ENCODE data around the gene PPFIA1.
"Not testable (repeated sequence)": the region's sequence is repeated elsewhere in the genome, so short reads cannot be mapped to it uniquely, and the experiment has no call there.

Gene PPFIA1

GRCh38 chr11:70324376-70325115, 54.1 kb downstream of the PPFIA1 start:
- DNase-seq (ENCODE audit: low read depth in 2 of 2, low spot score in 1 of 2): no peak

- DNase-seq (ENCODE audit: low read depth in 2 of 2, low spot score in 1 of 2): no peak
Measured at GRCh38 chr11:70325824-70326223, 55.3 kb downstream of the PPFIA1 start.

GRCh38 chr11:70326365-70326811, 55.9 kb downstream of the PPFIA1 start:
- DNase-seq (ENCODE audit: low read depth in 2 of 2, low spot score in 1 of 2): no peak

DNA sequence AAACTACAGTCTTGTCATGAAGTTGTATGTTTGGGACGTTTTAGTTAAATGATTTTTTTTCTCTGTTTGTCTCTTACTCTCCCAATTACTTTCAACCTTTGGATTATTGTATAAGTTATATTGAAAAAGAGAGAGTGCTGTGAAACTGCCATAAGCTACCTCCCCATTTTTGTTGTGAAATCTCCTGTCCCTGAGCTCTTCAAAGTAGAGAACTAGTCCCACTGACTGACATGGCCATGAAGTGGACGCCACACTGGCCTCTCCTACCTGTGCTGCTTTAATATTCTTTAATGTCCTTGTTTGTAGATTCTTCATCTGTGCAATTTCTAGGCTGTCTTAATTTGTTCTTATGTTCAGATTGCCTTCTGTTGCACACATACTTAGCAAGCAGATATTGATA, 56.3 kb downstream of the PPFIA1 start:
- DNase-seq (ENCODE audit: low read depth in 2 of 2, low spot score in 1 of 2): no peak

DNA sequence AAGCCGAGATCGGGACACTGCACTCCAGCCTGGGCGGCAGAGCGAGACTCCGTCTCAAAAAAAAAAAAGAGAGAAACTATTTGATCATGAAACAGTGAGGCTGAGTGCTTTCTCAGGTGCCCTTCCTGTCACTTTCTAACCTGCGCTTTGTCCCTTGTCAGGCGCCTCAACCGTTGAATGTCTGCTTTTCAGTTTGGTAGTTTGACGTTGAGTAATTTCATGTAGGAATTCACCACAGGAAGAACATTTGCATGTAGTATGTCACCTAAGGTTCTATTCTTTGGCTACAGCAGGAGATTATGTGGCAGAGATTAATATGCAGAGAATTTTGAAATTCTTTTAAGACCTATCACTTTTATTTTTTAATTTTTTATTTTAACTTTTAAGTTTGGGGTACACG, 57.2 kb downstream of the PPFIA1 start:
- no peak for DNase-seq (ENCODE audit: low read depth in 2 of 2, low spot score in 1 of 2)

DNA sequence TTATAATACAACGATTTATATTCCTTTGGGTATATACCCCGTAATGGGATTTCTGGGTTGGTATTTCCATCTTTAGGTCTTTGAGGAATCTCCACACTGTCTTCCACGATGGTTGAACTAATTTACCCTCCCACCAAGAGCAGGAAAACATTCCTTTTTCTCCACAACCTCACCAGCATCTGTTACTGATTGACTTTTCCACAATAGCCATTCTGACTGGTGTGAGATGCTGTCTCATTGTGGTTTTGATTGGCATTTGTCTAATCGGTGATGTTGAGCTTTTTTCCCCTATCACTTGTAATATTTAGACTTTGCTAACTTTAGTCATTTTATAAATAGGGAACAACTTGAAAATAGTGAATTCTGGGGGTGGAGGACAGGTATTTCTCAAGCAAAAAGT, 58.1 kb downstream of the PPFIA1 start:
- no peak for DNase-seq (ENCODE audit: low read depth in 2 of 2, low spot score in 1 of 2)

DNA sequence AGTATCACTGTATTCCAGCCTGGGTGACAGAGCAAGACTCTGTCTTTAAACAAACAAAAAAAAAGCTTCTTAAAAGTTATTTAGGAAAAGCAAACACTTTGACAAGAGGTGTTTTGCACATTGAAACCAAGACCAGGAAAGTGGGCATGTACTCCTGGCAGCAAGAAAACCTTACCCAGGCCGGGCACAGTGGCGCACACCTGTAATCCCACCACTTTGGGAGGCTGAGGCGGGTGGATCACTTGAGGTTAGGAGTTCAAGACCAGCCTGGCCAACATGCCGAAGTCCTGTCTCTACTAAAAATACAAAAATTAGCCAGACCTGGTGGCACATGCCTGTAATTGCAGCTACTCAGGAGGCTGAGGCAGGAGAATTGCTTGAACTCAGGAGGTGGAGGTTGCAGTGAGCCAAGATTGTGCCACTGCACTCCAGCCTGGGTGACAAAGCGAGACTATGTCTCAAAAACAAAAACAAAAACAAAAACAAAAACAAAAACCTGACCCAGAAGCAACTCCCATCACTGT, 60.9 kb downstream of the PPFIA1 start:
- not testable (repeated sequence) for DNase-seq (ENCODE audit: low read depth in 2 of 2, low spot score in 1 of 2)

DNA sequence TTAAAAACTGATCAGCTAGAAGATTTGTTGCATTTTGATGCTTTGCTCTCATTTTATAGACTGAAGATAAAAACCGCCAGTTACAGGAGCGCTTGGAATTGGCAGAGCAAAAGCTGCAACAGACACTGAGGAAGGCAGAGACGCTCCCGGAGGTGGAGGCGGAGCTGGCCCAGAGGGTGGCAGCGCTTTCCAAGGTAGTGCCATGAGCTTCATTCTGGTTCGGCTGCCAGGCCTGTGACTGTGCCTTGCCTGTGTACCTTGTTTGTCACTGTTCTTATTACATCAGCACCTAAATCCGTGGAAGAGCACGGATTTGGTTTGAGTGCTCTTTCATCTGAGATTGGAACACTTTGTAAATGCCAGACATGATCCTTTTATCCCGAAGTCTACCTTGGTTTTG, 61.4 kb downstream of the PPFIA1 start:
- DNase-seq (ENCODE audit: low read depth in 2 of 2, low spot score in 1 of 2): no peak

- DNase-seq (ENCODE audit: low read depth in 2 of 2, low spot score in 1 of 2): no peak
Measured at GRCh38 chr11:70332567-70332966, 62.1 kb downstream of the PPFIA1 start.

DNA sequence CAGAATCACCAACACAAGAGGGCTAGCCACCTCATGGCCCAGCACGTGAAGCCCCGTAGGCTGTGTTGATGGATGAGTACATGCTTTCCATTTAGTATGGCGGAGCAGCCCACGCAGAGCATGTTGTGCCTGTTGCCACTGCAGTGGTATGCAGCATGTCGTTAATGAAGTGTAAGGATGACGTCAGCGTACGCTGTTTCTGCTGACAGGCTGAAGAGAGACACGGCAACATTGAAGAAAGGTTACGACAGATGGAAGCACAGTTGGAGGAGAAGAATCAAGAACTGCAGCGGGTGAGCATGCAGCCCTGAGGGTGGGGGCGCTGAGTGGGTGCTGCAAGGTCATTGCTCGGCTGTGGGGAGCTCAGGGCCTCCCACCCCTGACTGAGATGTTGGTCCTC, 62.8 kb downstream of the PPFIA1 start:
- no peak for DNase-seq (ENCODE audit: low read depth in 2 of 2, low spot score in 1 of 2)

- no peak for DNase-seq (ENCODE audit: low read depth in 2 of 2, low spot score in 1 of 2)
Measured at GRCh38 chr11:70334351-70334995, 64.0 kb downstream of the PPFIA1 start.

GRCh38 chr11:70335511-70335910, 65.0 kb downstream of the PPFIA1 start:
- DNase-seq (ENCODE audit: low read depth in 2 of 2, low spot score in 1 of 2): no peak

- no peak for DNase-seq (ENCODE audit: low read depth in 2 of 2, low spot score in 1 of 2)
Measured at GRCh38 chr11:70338594-70338993, 68.1 kb downstream of the PPFIA1 start.

- no peak for DNase-seq (ENCODE audit: low read depth in 2 of 2, low spot score in 1 of 2)
Measured at GRCh38 chr11:70339066-70339465, 68.6 kb downstream of the PPFIA1 start.

DNA sequence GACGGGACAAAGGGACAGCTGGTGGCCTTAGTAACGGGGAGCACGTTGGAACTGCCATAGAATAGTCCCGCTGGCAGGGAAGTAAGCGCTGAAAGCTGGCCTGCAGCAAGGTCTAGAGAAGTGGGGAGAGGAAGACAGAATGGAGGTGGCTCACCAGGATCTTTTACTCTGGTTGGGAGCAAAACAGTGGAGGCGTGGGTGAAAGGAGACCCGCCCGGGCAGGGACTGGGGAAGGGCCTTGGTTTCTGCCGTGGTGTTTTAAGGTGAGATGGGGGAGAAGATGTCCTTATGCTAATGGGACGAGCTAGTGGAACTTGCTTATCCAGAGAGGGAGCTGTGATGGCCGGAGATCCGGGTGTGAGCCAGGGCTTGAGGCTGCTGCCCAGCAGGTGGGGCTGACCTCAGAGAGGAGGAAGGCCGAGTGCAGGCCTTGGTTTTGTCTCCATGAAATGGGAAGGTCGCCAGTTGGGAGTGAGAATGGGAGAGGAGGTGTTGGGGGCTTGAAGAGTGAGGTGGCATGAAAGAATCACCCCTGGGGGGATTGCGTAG, 71.5 kb downstream of the PPFIA1 start:
- DNase-seq (ENCODE audit: low read depth in 2 of 2, low spot score in 1 of 2): no peak

GRCh38 chr11:70343636-70344035, 73.1 kb downstream of the PPFIA1 start:
- DNase-seq (ENCODE audit: low read depth in 2 of 2, low spot score in 1 of 2): no peak

DNA sequence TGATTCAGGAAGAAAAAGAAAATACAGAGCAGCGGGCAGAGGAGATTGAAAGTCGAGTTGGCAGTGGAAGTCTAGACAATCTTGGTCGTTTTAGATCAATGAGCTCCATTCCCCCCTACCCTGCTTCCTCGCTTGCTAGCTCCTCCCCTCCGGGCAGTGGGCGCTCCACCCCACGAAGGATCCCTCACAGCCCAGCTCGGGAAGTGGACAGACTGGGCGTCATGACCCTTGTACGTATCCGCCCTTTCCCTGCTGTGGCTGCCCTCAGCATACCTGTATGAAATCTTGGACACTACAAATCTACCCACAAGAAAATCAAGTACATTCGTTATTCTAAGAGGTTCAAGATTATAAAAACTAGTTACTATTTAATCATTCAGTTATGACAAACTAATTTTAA, 77.7 kb downstream of the PPFIA1 start:
- DNase-seq (ENCODE audit: low read depth in 2 of 2, low spot score in 1 of 2): no peak

GRCh38 chr11:70348608-70349007, 78.1 kb downstream of the PPFIA1 start:
- no peak for DNase-seq (ENCODE audit: low read depth in 2 of 2, low spot score in 1 of 2)

- no peak for DNase-seq (ENCODE audit: low read depth in 2 of 2, low spot score in 1 of 2)
Measured at GRCh38 chr11:70351646-70352045, 81.2 kb downstream of the PPFIA1 start.

DNA sequence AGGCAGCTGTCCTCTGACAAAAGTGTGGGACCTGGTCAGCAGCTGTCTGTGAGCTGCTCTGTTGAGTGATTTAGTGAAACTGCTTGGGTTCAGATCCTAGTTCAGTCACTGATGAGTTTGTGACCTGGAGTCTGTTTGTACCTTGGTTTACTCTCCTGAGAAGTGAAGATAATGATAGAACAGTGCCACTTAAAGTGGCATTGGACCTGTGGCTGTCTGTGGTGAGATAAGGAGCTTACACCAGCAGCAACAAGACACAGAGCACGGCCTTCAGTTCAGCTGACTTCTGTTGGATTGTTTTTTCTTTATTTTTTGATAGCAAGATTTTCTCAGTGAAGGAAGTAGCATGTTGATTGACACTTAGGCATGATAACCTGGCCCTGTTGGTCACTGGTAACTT, 81.6 kb downstream of the PPFIA1 start:
- no peak for DNase-seq (ENCODE audit: low read depth in 2 of 2, low spot score in 1 of 2)

GRCh38 chr11:70352601-70353000, 82.1 kb downstream of the PPFIA1 start:
- DNase-seq (ENCODE audit: low read depth in 2 of 2, low spot score in 1 of 2): no peak

DNA sequence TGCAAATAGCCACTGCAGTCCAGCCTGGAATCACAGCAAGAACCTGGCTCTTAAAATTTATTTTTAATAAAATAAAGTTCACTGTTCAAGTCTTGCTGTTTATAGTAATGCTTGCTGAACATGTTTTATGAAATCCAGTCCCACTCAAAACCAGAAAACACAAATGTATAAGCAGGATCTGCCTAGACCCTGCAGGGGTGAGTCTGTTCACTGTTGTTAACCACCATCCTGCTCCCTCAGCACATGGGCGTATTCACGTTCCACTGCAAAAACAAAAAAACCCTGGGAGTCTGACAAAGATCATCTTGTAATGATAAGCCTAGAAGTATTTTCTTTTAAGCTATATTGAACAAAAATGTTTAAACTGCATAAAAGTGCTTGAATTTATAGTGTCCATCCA, 82.8 kb downstream of the PPFIA1 start:
- no peak for DNase-seq (ENCODE audit: low read depth in 2 of 2, low spot score in 1 of 2)
